ENCODE measurements around the gene FSTL5. TPM values are rescaled to one million over a fixed set of nuclear protein-coding genes. Genes with fewer than 3 reads are reported as not detected.

FSTL5 gene
- total RNA-seq, 2 experiments from 2014 or later, result not detected

DNA sequence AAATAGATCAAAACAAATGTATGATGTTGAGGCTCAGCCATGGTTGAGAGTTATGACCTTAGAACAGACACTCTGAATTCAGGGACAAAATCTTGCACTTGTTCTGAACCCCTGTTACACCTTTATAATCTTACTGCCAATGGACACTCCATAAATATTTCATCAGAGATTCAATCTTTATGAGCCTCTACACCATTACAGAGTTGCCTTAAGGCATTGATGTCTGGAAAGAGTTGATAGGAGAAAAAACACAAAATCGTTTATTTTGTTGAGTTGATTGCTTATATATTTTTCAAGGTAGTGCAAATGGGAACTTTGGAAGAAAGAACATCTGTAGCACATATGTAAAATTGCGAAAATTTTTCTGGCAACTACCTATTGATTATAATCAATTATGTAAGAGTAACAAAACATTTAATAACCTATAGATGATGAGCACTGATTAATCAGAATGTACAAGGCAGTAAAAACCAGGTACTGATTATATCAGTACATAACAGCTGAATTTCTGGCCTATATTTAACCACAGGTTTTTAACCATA is 568.5 kb downstream of the FSTL5 start:
- H3K79me2 ChIP-seq (ENCODE audit: insufficient read depth, low read depth, low read length), result no peaks in the 10 kb centered on the region
- CTCF ChIA-PET (ENCODE audit: unreplicated experiment), result no interaction called here
- H3K27ac ChIP-seq (ENCODE audit: low read depth, low read length, poor library complexity, severe bottlenecking), result no peak overlapping the region
- H3K36me3 ChIP-seq (ENCODE audit: insufficient read depth, low read length), result no peaks in the 10 kb centered on the region
- BruUV-seq (replicated peaks), result no TSS peak
- no peaks in the 10 kb centered on the region for H3K9me3 ChIP-seq (ENCODE audit: low read length)
- H3K9me2 ChIP-seq (ENCODE audit: insufficient read depth, low read length), result no peaks in the 10 kb centered on the region
- H3K4me2 ChIP-seq (ENCODE audit: low read length), result no peak overlapping the region
- no peak for DNase-seq (ENCODE audit: low spot score)
- H3K4me3 ChIP-seq (ENCODE audit: low read depth, low read length, poor library complexity, severe bottlenecking), result no peak overlapping the region
- intact Hi-C loops (cut with micrococcal nuclease; ENCODE audit: unreplicated experiment), result no loop called here
- POLR2A ChIA-PET, result no interaction called here
- H2AFZ ChIP-seq (ENCODE audit: low read length), result no peak overlapping the region
- no peaks in the 10 kb centered on the region for H3K4me1 ChIP-seq (ENCODE audit: insufficient read depth, low read length, poor library complexity, severe bottlenecking)
- no peaks in the 10 kb centered on the region for H4K20me1 ChIP-seq (ENCODE audit: insufficient read depth, low read length)
- TF ChIP-seq EZH2phosphoT487 (IDR thresholded peaks at IDR 0.05; ENCODE audit: borderline replicate concordance, low read depth, low read length), result no peak
- TF ChIP-seq, protein P1, sequence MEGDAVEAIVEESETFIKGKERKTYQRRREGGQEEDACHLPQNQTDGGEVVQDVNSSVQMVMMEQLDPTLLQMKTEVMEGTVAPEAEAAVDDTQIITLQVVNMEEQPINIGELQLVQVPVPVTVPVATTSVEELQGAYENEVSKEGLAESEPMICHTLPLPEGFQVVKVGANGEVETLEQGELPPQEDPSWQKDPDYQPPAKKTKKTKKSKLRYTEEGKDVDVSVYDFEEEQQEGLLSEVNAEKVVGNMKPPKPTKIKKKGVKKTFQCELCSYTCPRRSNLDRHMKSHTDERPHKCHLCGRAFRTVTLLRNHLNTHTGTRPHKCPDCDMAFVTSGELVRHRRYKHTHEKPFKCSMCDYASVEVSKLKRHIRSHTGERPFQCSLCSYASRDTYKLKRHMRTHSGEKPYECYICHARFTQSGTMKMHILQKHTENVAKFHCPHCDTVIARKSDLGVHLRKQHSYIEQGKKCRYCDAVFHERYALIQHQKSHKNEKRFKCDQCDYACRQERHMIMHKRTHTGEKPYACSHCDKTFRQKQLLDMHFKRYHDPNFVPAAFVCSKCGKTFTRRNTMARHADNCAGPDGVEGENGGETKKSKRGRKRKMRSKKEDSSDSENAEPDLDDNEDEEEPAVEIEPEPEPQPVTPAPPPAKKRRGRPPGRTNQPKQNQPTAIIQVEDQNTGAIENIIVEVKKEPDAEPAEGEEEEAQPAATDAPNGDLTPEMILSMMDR (conservative IDR thresholded peaks at IDR 0.05; ENCODE audit: low read length), result no peak

DNA sequence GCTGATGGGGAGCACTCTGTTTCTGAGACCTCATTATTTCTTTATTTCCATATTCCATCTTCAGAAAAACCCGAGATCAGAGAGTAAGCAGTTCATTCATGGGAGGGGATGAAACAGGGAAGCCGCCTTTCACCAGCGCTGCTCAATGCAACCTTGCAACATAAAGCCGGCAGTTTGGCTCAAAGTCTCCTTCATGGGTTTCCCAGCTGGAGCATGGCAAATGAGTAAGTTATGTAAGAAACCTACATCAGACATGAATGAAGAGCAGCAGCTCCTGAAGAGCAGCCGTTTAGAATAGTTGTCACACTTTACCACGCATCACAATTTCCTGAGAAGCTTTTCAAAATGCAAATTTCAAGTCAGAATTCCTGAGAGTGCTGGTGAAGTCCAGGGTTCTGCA is 578.8 kb downstream of the FSTL5 start:
- CTCF ChIA-PET (ENCODE audit: unreplicated experiment), result interaction anchor here (0.6 kb wide), 1 partner anchor 72 kb away, joined by 3 read pairs; no protein-coding TSS in a partner anchor
- TF ChIP-seq, protein P1 (conservative IDR thresholded peaks at IDR 0.05; ENCODE audit: low read length), result no peak
- no peak for TF ChIP-seq EZH2phosphoT487 (IDR thresholded peaks at IDR 0.05; ENCODE audit: borderline replicate concordance, low read depth, low read length)
- Histone ChIP-seq H3K4me2 (ENCODE audit: low read length) (no peak overlapping the region), H3K4me1 (ENCODE audit: insufficient read depth, low read length, poor library complexity, severe bottlenecking) (no peaks in the 10 kb centered on the region), H2AFZ (ENCODE audit: low read length) (no peak overlapping the region), H3K9me3 (ENCODE audit: low read length) (no peaks in the 10 kb centered on the region), H3K79me2 (ENCODE audit: insufficient read depth, low read depth, low read length) (no peaks in the 10 kb centered on the region), H3K36me3 (ENCODE audit: insufficient read depth, low read length) (no peaks in the 10 kb centered on the region), H4K20me1 (ENCODE audit: insufficient read depth, low read length) (no peaks in the 10 kb centered on the region), H3K9me2 (ENCODE audit: insufficient read depth, low read length) (no peaks in the 10 kb centered on the region), H3K27ac (ENCODE audit: low read depth, low read length, poor library complexity, severe bottlenecking) (no peak overlapping the region), H3K4me3 (ENCODE audit: low read depth, low read length, poor library complexity, severe bottlenecking) (no peak overlapping the region)
- no peak for DNase-seq (ENCODE audit: low spot score)
- POLR2A ChIA-PET, result interaction anchor here (0.7 kb wide), 1 partner anchor 54 kb away, joined by 8 read pairs; no protein-coding TSS in a partner anchor
- intact Hi-C loops (cut with micrococcal nuclease; ENCODE audit: unreplicated experiment), result no loop called here
- BruUV-seq (replicated peaks), result no TSS peak

DNA sequence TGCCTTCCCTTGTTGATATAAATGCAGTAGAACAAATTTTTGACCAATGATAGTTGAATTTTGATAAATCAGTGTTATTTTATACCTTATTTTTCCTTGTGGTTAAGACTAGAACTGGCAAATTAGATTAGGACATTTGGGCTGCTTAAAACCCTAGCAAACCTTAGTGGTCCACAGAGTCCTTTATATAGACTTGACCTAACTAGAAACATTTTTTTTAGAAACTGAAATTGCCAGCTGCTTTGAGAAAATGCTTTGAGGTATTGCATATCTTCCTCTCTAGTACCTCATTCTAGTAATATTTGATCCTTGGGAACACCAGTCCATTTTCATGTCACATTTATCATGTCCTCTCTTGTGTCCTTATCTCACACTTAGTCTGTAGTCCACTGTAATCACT is 580.3 kb downstream of the FSTL5 start:
- no peaks in the 10 kb centered on the region for H4K20me1 ChIP-seq (ENCODE audit: insufficient read depth, low read length)
- H3K36me3 ChIP-seq (ENCODE audit: insufficient read depth, low read length), result no peaks in the 10 kb centered on the region
- intact Hi-C loops (cut with micrococcal nuclease; ENCODE audit: unreplicated experiment), result no loop called here
- H3K4me1 ChIP-seq (ENCODE audit: insufficient read depth, low read length, poor library complexity, severe bottlenecking), result no peaks in the 10 kb centered on the region
- no peaks in the 10 kb centered on the region for H3K9me3 ChIP-seq (ENCODE audit: low read length)
- no TSS peak for BruUV-seq (replicated peaks)
- no peak overlapping the region for H3K4me2 ChIP-seq (ENCODE audit: low read length)
- DNase-seq (ENCODE audit: low spot score), result no peak
- H3K79me2 ChIP-seq (ENCODE audit: insufficient read depth, low read depth, low read length), result no peaks in the 10 kb centered on the region
- no peak overlapping the region for H3K27ac ChIP-seq (ENCODE audit: low read depth, low read length, poor library complexity, severe bottlenecking)
- POLR2A ChIA-PET, result no interaction called here
- CTCF ChIA-PET (ENCODE audit: unreplicated experiment), result no interaction called here
- TF ChIP-seq, protein P1 (conservative IDR thresholded peaks at IDR 0.05; ENCODE audit: low read length), result no peak
- no peak for TF ChIP-seq EZH2phosphoT487 (IDR thresholded peaks at IDR 0.05; ENCODE audit: borderline replicate concordance, low read depth, low read length)
- no peak overlapping the region for H2AFZ ChIP-seq (ENCODE audit: low read length)
- H3K4me3 ChIP-seq (ENCODE audit: low read depth, low read length, poor library complexity, severe bottlenecking), result no peak overlapping the region
- H3K9me2 ChIP-seq (ENCODE audit: insufficient read depth, low read length), result no peaks in the 10 kb centered on the region

Measured in OCI-LY7 (cell line).